Measurements from ENCODE around the gene KLHL11. TPM values are rescaled to one million over a fixed set of nuclear protein-coding genes. Genes with fewer than 3 reads are reported as not detected.

Gene KLHL11
- total and polyA plus RNA-seq, 2 experiments from 2014 or later: 21.3 to 29.2 TPM

DNA sequence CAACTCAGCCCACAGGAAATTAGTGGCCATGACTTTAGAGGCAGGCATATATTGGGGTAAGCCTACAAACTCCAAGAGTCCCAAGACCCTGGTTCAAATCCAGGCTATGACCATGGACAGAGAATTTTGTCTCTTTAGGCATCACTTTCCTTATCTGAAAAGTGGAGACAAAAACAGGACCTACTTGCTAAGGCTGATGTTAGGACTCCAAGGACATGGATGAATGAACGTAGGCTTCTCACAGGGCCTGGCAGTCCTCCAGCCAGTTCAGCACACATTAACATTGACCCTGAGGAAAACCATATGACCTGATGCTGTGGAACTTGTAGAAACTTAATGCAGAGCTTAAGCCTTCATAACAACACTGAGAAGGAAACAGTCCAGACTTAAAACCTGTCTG, 51.0 kb downstream of the KLHL11 start:
- H3K27ac ChIP-seq: peak overlapping the region; percentile 80

DNA sequence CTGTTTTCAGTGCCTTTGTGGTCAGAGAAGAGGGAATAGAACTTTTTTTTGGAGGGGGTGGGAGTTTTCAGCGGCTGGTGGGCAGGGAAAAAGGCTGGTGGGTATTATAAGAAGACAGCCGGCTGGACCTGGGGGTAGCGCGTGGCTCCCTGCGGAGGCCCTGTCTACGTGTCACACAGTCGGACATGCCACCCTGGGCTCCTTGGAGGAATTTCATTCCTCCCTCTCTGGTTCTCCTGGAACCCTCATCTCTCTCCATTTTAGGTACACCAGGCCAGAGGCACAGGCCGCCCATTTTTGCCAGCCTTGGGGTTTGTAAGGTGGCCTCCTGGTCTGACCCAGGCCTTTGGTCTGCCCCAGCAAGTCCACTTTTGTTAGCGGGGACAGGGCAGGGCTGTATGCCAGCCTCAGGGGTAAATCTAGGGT, 51.5 kb downstream of the KLHL11 start:
- Histone ChIP-seq H3K27me3 (no peaks in the 10 kb centered on the region), H3K9me3 (ENCODE audit: low read depth) (no peaks in the 10 kb centered on the region), H3K27ac (peak overlapping the region; percentile 80), H3K36me3 (peaks cover 7% of the 10 kb centered on the region), H3K4me1 (ENCODE audit: low read depth) (peaks cover 18% of the 10 kb centered on the region), H3K4me3 (peak overlapping the region; percentile 92)
- no peak for DNase-seq (ENCODE audit: low read depth in 1 of 2, low spot score in 1 of 2)
- TF ChIP-seq, protein P1, sequence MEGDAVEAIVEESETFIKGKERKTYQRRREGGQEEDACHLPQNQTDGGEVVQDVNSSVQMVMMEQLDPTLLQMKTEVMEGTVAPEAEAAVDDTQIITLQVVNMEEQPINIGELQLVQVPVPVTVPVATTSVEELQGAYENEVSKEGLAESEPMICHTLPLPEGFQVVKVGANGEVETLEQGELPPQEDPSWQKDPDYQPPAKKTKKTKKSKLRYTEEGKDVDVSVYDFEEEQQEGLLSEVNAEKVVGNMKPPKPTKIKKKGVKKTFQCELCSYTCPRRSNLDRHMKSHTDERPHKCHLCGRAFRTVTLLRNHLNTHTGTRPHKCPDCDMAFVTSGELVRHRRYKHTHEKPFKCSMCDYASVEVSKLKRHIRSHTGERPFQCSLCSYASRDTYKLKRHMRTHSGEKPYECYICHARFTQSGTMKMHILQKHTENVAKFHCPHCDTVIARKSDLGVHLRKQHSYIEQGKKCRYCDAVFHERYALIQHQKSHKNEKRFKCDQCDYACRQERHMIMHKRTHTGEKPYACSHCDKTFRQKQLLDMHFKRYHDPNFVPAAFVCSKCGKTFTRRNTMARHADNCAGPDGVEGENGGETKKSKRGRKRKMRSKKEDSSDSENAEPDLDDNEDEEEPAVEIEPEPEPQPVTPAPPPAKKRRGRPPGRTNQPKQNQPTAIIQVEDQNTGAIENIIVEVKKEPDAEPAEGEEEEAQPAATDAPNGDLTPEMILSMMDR (IDR thresholded peaks at IDR 0.05; ENCODE audit: low read depth, low read length): no peak

More for the DNA sequence above, 51.0 kb downstream of the KLHL11 start:
- peak overlapping the region; percentile 92 for H3K4me3 ChIP-seq
- no peaks in the 10 kb centered on the region for H3K9me3 ChIP-seq (ENCODE audit: low read depth)
- TF ChIP-seq, protein P1 (IDR thresholded peaks at IDR 0.05; ENCODE audit: low read depth, low read length): no peak
- peak in 1 of 2 donors; percentile 59 for DNase-seq (ENCODE audit: low read depth in 1 of 2, low spot score in 1 of 2)
- no peaks in the 10 kb centered on the region for H3K27me3 ChIP-seq
- peaks cover 18% of the 10 kb centered on the region for H3K4me1 ChIP-seq (ENCODE audit: low read depth)
- peaks cover 7% of the 10 kb centered on the region for H3K36me3 ChIP-seq

DNA sequence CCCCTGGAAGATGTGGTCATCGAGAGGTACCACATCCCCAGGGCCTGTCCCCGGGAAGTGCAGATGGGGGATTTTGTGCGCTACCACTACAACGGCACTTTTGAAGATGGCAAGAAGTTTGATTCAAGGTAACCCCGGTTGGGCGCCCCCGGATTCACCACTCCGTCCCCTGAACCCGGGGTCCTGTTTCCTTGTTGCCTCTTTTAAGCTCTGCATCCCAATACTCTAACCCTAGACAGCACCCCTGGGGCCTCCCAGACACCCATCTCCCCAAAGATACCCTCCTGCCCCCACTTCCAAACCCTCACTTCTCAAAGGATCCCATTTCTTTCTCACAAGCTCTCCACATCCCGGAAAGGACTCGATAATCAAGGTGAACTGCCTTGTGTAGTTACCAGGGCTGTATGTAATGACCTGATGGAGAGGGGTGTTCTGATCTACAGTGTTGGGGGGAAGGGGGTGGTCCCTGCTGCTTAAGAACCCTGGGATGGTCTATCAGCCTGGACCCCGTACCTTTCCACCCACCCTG, 52.0 kb downstream of the KLHL11 start:
- Histone ChIP-seq H3K4me3 (peak overlapping the region; percentile 92), H3K36me3 (peaks cover 4% of the 10 kb centered on the region), H3K27me3 (no peaks in the 10 kb centered on the region), H3K27ac (peak overlapping the region; percentile 80), H3K9me3 (ENCODE audit: low read depth) (no peaks in the 10 kb centered on the region), H3K4me1 (ENCODE audit: low read depth) (peaks cover 18% of the 10 kb centered on the region)
- no peak for DNase-seq (ENCODE audit: low read depth in 1 of 2, low spot score in 1 of 2)
- TF ChIP-seq, protein P1 (IDR thresholded peaks at IDR 0.05; ENCODE audit: low read depth, low read length): no peak

- TF ChIP-seq, protein P1 (IDR thresholded peaks at IDR 0.05; ENCODE audit: low read depth, low read length): no peak
- peak; percentile 90 to 97 for DNase-seq (ENCODE audit: low read depth in 1 of 2, low spot score in 1 of 2)
- Histone ChIP-seq H3K27me3 (no peaks in the 10 kb centered on the region), H3K36me3 (no peaks in the 10 kb centered on the region), H3K9me3 (ENCODE audit: low read depth) (no peaks in the 10 kb centered on the region), H3K27ac (peak within 1 kb of the TSS; percentile 80), H3K4me1 (ENCODE audit: low read depth) (peaks cover 18% of the 10 kb centered on the region), H3K4me3 (peak within 1 kb of the TSS; percentile 92)
Observed at GRCh38 chr17:41812381-41813151, 52.7 kb downstream of the KLHL11 start, which contains the start of gene FKBP10. Gene FKBP10 (plus strand): TSS chr17:41813004. CDS start chr17:41813035, 31 bp downstream.

- Histone ChIP-seq H3K36me3 (no peaks in the 10 kb centered on the region), H3K27me3 (no peaks in the 10 kb centered on the region), H3K9me3 (ENCODE audit: low read depth) (no peaks in the 10 kb centered on the region), H3K27ac (peak within 1 kb of the TSS; percentile 80), H3K4me1 (ENCODE audit: low read depth) (peaks cover 18% of the 10 kb centered on the region), H3K4me3 (peak within 1 kb of the TSS; percentile 92)
- DNase-seq (ENCODE audit: low read depth in 1 of 2, low spot score in 1 of 2): peak; percentile 83 to 87
- TF ChIP-seq, protein P1 (IDR thresholded peaks at IDR 0.05; ENCODE audit: low read depth, low read length): peak; percentile 57
Observed at GRCh38 chr17:41811549-41812380, 53.5 kb downstream of the KLHL11 start, which contains the start of gene P3H4. Gene P3H4 (minus strand): TSS chr17:41811949. CDS start chr17:41811915, 34 bp downstream.
